CD4-positive, alpha-beta T cell treated with Interleukin-15 for 4 hours (primary cell): ENCODE data around the gene TFF3.

Experiments
- DNase-seq: peaks from one replicate; pipeline ENCODE4 v3.0.0-alpha.2; 2020; ENCODE audit warnings: low spot score

The TFF3 gene

GRCh38 chr21:42315296-42315891, at the start of gene TFF3:
TSS of gene TFF3 (minus strand) at chr21:42315409. CDS start at chr21:42315374, 35 bp downstream.
- no peak for DNase-seq

- no peak for DNase-seq
These were observed 49.2 kb upstream of the TFF3 start for GRCh38 chr21:42364304-42364865.

- no peak for DNase-seq
These were observed 48.1 kb upstream of the TFF3 start for GRCh38 chr21:42363312-42363711.

- DNase-seq: no peak
These were observed 47.5 kb upstream of the TFF3 start for GRCh38 chr21:42362700-42363099.

- no peak for DNase-seq
These were observed 47.0 kb upstream of the TFF3 start for GRCh38 chr21:42362198-42362597.

GRCh38 chr21:42361286-42361685, 46.1 kb upstream of the TFF3 start:
- no peak for DNase-seq

GRCh38 chr21:42360317-42360716, 45.1 kb upstream of the TFF3 start:
- no peak for DNase-seq

GRCh38 chr21:42358937-42359336, 43.7 kb upstream of the TFF3 start:
- no peak for DNase-seq

GRCh38 chr21:42358261-42358660, 43.1 kb upstream of the TFF3 start:
- no peak for DNase-seq

GRCh38 chr21:42357307-42357706, 42.1 kb upstream of the TFF3 start:
- no peak for DNase-seq

- no peak for DNase-seq
These were observed 41.4 kb upstream of the TFF3 start for GRCh38 chr21:42356650-42357049.

GRCh38 chr21:42356046-42356445, 40.8 kb upstream of the TFF3 start:
- no peak for DNase-seq

GRCh38 chr21:42353623-42354022, 38.4 kb upstream of the TFF3 start:
- no peak for DNase-seq

- no peak for DNase-seq
These were observed 37.4 kb upstream of the TFF3 start for GRCh38 chr21:42352441-42353095.

- no peak for DNase-seq
These were observed 36.6 kb upstream of the TFF3 start for GRCh38 chr21:42351626-42352440.

GRCh38 chr21:42350927-42351426, 35.8 kb upstream of the TFF3 start, which contains the start of gene TFF2:
TSS of gene TFF2 (minus strand) at chr21:42350994. CDS start at chr21:42350957, 37 bp downstream.
- DNase-seq: no peak

- no peak for DNase-seq
These were observed 35.2 kb upstream of the TFF3 start for GRCh38 chr21:42350318-42350910.

- DNase-seq: no peak
These were observed 34.5 kb upstream of the TFF3 start for GRCh38 chr21:42349420-42350317.

GRCh38 chr21:42348762-42349161, 33.6 kb upstream of the TFF3 start:
- DNase-seq: no peak

GRCh38 chr21:42347601-42348327, 32.6 kb upstream of the TFF3 start:
- DNase-seq: no peak
